GM19238 (cell line): ENCODE results near the gene C19orf85.
"Not testable (repeated sequence)": the region's sequence is repeated elsewhere in the genome, so short reads cannot be mapped to it uniquely, and the experiment has no call there.

Experiments
- DNase-seq: peaks from one replicate; pipeline ENCODE4 v3.0.0; 2011; ENCODE audit warnings: low spot score; ENCODE audit not compliant: insufficient read length

Gene C19orf85

GRCh38 chr19:55441692-55442321 lies 22.7 kb downstream of the C19orf85 start:
- DNase-seq = no peak

- no peak for DNase-seq
Measured at GRCh38 chr19:55441319-55441691, 23.2 kb downstream of the C19orf85 start.

- DNase-seq = no peak
Measured at GRCh38 chr19:55440411-55441105, 24.0 kb downstream of the C19orf85 start.

- DNase-seq = no peak
Measured at GRCh38 chr19:55439052-55439451, 25.5 kb downstream of the C19orf85 start.

GRCh38 chr19:55437410-55437809 lies 27.1 kb downstream of the C19orf85 start:
- no peak for DNase-seq

GRCh38 chr19:55436847-55437246 lies 27.7 kb downstream of the C19orf85 start:
- DNase-seq = no peak

GRCh38 chr19:55435020-55435419 lies 29.5 kb downstream of the C19orf85 start:
- DNase-seq = no peak

- no peak for DNase-seq
Measured at GRCh38 chr19:55434356-55434919, 30.1 kb downstream of the C19orf85 start.

GRCh38 chr19:55433292-55433691 lies 31.3 kb downstream of the C19orf85 start:
- no peak for DNase-seq

- no peak for DNase-seq
Measured at GRCh38 chr19:55432241-55432959, 32.2 kb downstream of the C19orf85 start.

GRCh38 chr19:55431183-55431582 lies 33.4 kb downstream of the C19orf85 start:
- no peak for DNase-seq

- no peak for DNase-seq
Measured at GRCh38 chr19:55426042-55426441, 38.5 kb downstream of the C19orf85 start.

GRCh38 chr19:55424518-55424917 lies 40.0 kb downstream of the C19orf85 start:
- DNase-seq = no peak

GRCh38 chr19:55423225-55424005 lies 41.1 kb downstream of the C19orf85 start:
- no peak for DNase-seq

GRCh38 chr19:55421281-55421680 lies 43.3 kb downstream of the C19orf85 start:
- not testable (repeated sequence) for DNase-seq

GRCh38 chr19:55419624-55420236 lies 44.8 kb downstream of the C19orf85 start:
- DNase-seq = no peak

GRCh38 chr19:55419103-55419502 lies 45.4 kb downstream of the C19orf85 start:
- DNase-seq = no peak

- DNase-seq = no peak
Measured at GRCh38 chr19:55418185-55418584, 46.4 kb downstream of the C19orf85 start.
